GM18511 (cell line): Measurements from ENCODE around the gene VSIG10L2.

Experiments used
- ATAC-seq: cut with Tn5 transposase; IDR thresholded peaks from one replicate; pipeline ENCODE4 v1.9.1; 2021; ENCODE audit warnings: mild to moderate bottlenecking, moderate library complexity; ENCODE audit not compliant: unreplicated experiment

Gene VSIG10L2

GRCh38 chr11:125946712-125947418, 1.0 kb downstream of the VSIG10L2 start:
- ATAC-seq, result no peak

- no peak for ATAC-seq
Observed at GRCh38 chr11:125947419-125948277, 1.8 kb downstream of the VSIG10L2 start.

- ATAC-seq, result no peak
Observed at GRCh38 chr11:125948278-125949051, 2.6 kb downstream of the VSIG10L2 start.

- ATAC-seq, result no peak
Observed at GRCh38 chr11:125949271-125950177, 3.7 kb downstream of the VSIG10L2 start.

GRCh38 chr11:125950178-125950490, 4.3 kb downstream of the VSIG10L2 start:
- no peak for ATAC-seq

GRCh38 chr11:125950696-125951651, 5.1 kb downstream of the VSIG10L2 start:
- ATAC-seq, result no peak

GRCh38 chr11:125951731-125952130, 5.9 kb downstream of the VSIG10L2 start:
- ATAC-seq, result no peak

- no peak for ATAC-seq
Observed at GRCh38 chr11:125952559-125952958, 6.7 kb downstream of the VSIG10L2 start.

GRCh38 chr11:125952973-125953372, 7.1 kb downstream of the VSIG10L2 start:
- no peak for ATAC-seq

- no peak for ATAC-seq
Observed at GRCh38 chr11:125953401-125953935, 7.6 kb downstream of the VSIG10L2 start.

- ATAC-seq, result no peak
Observed at GRCh38 chr11:125954123-125954944, 8.5 kb downstream of the VSIG10L2 start.

- ATAC-seq, result no peak
Observed at GRCh38 chr11:125954945-125955640, 9.2 kb downstream of the VSIG10L2 start.

- no peak for ATAC-seq
Observed at GRCh38 chr11:125955856-125956255, 10.0 kb downstream of the VSIG10L2 start.

- no peak for ATAC-seq
Observed at GRCh38 chr11:125956391-125957134, 10.7 kb downstream of the VSIG10L2 start.

GRCh38 chr11:125957618-125958332, 11.9 kb downstream of the VSIG10L2 start:
- ATAC-seq, result no peak

- no peak for ATAC-seq
Observed at GRCh38 chr11:125958872-125959400, 13.1 kb downstream of the VSIG10L2 start.
